ENCODE results near the gene ARMC9. TPM values are rescaled to one million over a fixed set of nuclear protein-coding genes. Genes with fewer than 3 reads are reported as not detected.

The ARMC9 gene
- total RNA-seq, 1 experiment from 2014 or later = 3.3 TPM

DNA sequence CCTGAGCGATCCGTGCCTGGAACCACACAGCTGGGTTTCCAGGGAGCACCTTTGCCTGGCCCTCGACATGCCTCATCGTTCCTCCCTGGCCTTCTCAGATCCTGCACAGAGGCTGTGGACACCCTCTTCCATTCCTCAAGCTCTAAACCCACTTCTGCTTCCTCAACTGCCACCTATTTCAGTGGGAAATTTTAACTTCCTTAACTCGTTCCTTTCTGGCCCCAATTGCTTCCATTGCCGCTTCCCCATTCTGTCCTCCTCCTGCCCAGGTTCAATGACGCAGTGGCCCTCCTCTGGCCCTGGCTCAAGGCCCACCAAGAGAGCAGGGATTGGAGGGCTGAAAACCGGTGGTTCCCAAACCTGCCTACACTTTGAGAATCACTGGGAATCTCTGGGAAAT, 192.2 kb downstream of the ARMC9 start:
- Mint-ChIP-seq H3K4me3 (ENCODE audit: unreplicated experiment) (no peak overlapping the region), H3K36me3 (ENCODE audit: insufficient read depth, unreplicated experiment) (no peaks in the 10 kb centered on the region), H3K27ac (ENCODE audit: unreplicated experiment) (no peak overlapping the region), H3K27me3 (ENCODE audit: insufficient read depth, unreplicated experiment) (no peaks in the 10 kb centered on the region), H3K9me3 (ENCODE audit: unreplicated experiment) (no peaks in the 10 kb centered on the region), H3K4me1 (ENCODE audit: low read depth, unreplicated experiment) (peaks cover 6% of the 10 kb centered on the region)
- no peak for DNase-seq
- intact Hi-C loops (cut with micrococcal nuclease; ENCODE audit: unreplicated experiment) = no loop called here
- CTCF ChIA-PET = no interaction called here
- H3K4me1 ChIP-seq = peaks cover 9% of the 10 kb centered on the region; the same call in 1 of the 2 replicates
- BruUV-seq (replicated peaks) = no TSS peak
- H3K36me3 ChIP-seq (ENCODE audit: control insufficient read depth, insufficient read depth, low read length) = no peaks in the 10 kb centered on the region
- no peaks in the 10 kb centered on the region for H3K9me3 ChIP-seq
- no peak overlapping the region for H3K4me3 ChIP-seq (ENCODE audit: low read depth, low read length)
- H3K27me3 ChIP-seq (replicated peaks; ENCODE audit: control insufficient read depth, insufficient read depth, low read length) = no peaks in the 10 kb centered on the region
- no peak for TF ChIP-seq CTCF (IDR thresholded peaks at IDR 0.05; ENCODE audit: insufficient read depth in 1 of 2, low read depth in 1 of 2, low read length in 1 of 2, severe bottlenecking in 1 of 2, unreplicated experiment in 1 of 2)
- POLR2A ChIA-PET = no interaction called here

GRCh38 chr2:231391981-231392380, 193.6 kb downstream of the ARMC9 start:
- Histone ChIP-seq H3K4me1 (peaks cover 9% of the 10 kb centered on the region; the same call in 1 of the 2 replicates), H3K36me3 (ENCODE audit: control insufficient read depth, insufficient read depth, low read length) (no peaks in the 10 kb centered on the region), H3K9me3 (no peaks in the 10 kb centered on the region), H3K4me3 (ENCODE audit: low read depth, low read length) (no peak overlapping the region), H3K27me3 (replicated peaks; ENCODE audit: control insufficient read depth, insufficient read depth, low read length) (no peaks in the 10 kb centered on the region)
- CTCF ChIA-PET = no interaction called here
- Mint-ChIP-seq H3K4me3 (ENCODE audit: unreplicated experiment) (no peak overlapping the region), H3K27me3 (ENCODE audit: insufficient read depth, unreplicated experiment) (no peaks in the 10 kb centered on the region), H3K9me3 (ENCODE audit: unreplicated experiment) (no peaks in the 10 kb centered on the region), H3K4me1 (ENCODE audit: low read depth, unreplicated experiment) (peaks cover 6% of the 10 kb centered on the region), H3K27ac (ENCODE audit: unreplicated experiment) (no peak overlapping the region), H3K36me3 (ENCODE audit: insufficient read depth, unreplicated experiment) (no peaks in the 10 kb centered on the region)
- TF ChIP-seq CTCF (IDR thresholded peaks at IDR 0.05; ENCODE audit: insufficient read depth in 1 of 2, low read depth in 1 of 2, low read length in 1 of 2, severe bottlenecking in 1 of 2, unreplicated experiment in 1 of 2) = no peak
- intact Hi-C loops (cut with micrococcal nuclease; ENCODE audit: unreplicated experiment) = no loop called here
- DNase-seq = no peak
- no TSS peak for BruUV-seq (replicated peaks)
- POLR2A ChIA-PET = no interaction called here

GRCh38 chr2:231392431-231393148, 194.2 kb downstream of the ARMC9 start:
- no peak for DNase-seq
- intact Hi-C loops (cut with micrococcal nuclease; ENCODE audit: unreplicated experiment) = no loop called here
- TF ChIP-seq CTCF (IDR thresholded peaks at IDR 0.05; ENCODE audit: insufficient read depth in 1 of 2, low read depth in 1 of 2, low read length in 1 of 2, severe bottlenecking in 1 of 2, unreplicated experiment in 1 of 2) = no peak
- H3K9me3 ChIP-seq = no peaks in the 10 kb centered on the region
- no TSS peak for BruUV-seq (replicated peaks)
- no peak overlapping the region for H3K4me3 Mint-ChIP-seq (ENCODE audit: unreplicated experiment)
- ChIA-PET CTCF (no interaction called here), POLR2A (no interaction called here)
- no peaks in the 10 kb centered on the region for H3K36me3 Mint-ChIP-seq (ENCODE audit: insufficient read depth, unreplicated experiment)
- H3K4me1 ChIP-seq = peaks cover 9% of the 10 kb centered on the region; the same call in 1 of the 2 replicates
- H3K4me1 Mint-ChIP-seq (ENCODE audit: low read depth, unreplicated experiment) = peaks cover 6% of the 10 kb centered on the region
- no peaks in the 10 kb centered on the region for H3K9me3 Mint-ChIP-seq (ENCODE audit: unreplicated experiment)
- H3K27ac Mint-ChIP-seq (ENCODE audit: unreplicated experiment) = no peak overlapping the region
- H3K27me3 ChIP-seq (replicated peaks; ENCODE audit: control insufficient read depth, insufficient read depth, low read length) = no peaks in the 10 kb centered on the region
- H3K36me3 ChIP-seq (ENCODE audit: control insufficient read depth, insufficient read depth, low read length) = no peaks in the 10 kb centered on the region
- no peaks in the 10 kb centered on the region for H3K27me3 Mint-ChIP-seq (ENCODE audit: insufficient read depth, unreplicated experiment)
- no peak overlapping the region for H3K4me3 ChIP-seq (ENCODE audit: low read depth, low read length)
